ENCODE results near the gene NUP214.

DNA sequence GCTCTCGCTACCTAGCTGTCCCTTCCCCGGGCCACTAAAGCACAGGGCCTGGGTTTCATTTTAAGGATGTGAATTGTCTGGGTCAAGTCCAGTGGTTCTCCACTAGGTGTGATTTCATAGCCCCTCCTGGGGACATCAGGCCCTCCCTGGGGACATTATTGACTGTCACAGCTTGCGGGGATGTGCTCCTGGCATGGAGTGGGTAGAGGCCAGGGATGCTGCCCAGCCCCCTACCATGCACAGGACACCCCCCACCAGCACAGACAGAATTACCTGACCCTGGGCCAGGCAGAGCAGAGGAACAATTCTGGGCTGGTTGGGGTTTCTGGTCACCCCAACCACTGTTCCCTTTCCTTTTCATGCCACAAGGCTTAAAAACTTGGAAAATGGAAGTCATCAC, 146.8 kb downstream of the NUP214 start:
- TF ChIP-seq, protein P1, sequence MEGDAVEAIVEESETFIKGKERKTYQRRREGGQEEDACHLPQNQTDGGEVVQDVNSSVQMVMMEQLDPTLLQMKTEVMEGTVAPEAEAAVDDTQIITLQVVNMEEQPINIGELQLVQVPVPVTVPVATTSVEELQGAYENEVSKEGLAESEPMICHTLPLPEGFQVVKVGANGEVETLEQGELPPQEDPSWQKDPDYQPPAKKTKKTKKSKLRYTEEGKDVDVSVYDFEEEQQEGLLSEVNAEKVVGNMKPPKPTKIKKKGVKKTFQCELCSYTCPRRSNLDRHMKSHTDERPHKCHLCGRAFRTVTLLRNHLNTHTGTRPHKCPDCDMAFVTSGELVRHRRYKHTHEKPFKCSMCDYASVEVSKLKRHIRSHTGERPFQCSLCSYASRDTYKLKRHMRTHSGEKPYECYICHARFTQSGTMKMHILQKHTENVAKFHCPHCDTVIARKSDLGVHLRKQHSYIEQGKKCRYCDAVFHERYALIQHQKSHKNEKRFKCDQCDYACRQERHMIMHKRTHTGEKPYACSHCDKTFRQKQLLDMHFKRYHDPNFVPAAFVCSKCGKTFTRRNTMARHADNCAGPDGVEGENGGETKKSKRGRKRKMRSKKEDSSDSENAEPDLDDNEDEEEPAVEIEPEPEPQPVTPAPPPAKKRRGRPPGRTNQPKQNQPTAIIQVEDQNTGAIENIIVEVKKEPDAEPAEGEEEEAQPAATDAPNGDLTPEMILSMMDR (IDR thresholded peaks at IDR 0.05): no peak
- TF ChIP-seq POLR2A (IDR thresholded peaks at IDR 0.05): no peak
